ENCODE measurements around the gene TMEM256. TPM values are rescaled to one million over a fixed set of nuclear protein-coding genes. Genes with fewer than 3 reads are reported as not detected.

TMEM256 gene
- total and polyA plus RNA-seq, 2 of the 8 experiments (the other 6 are each of a cell fraction or from before 2014, with no cell fraction given), result 97.0 to 350 TPM

- no peak within 1 kb of the TSS; the same call in 1 of the 2 replicates for H2BK15ac ChIP-seq (ENCODE audit: low read length)
- H3K4me3 ChIP-seq (ENCODE audit: extremely low read depth in 1 of 4, insufficient read depth in 2 of 4, low read depth in 3 of 4, low read length in 4 of 4), result no peak within 1 kb of the TSS
- peaks cover 0 to 17% (median 8%) of the 10 kb centered on the region in 4 experiments; a peak in 5 of 8 replicates for H3K36me3 ChIP-seq (ENCODE audit: control insufficient read depth in 2 of 4, insufficient read depth in 4 of 4, low read length in 3 of 4)
- H3K27ac ChIP-seq (ENCODE audit: low read depth, low read length), result no peak within 1 kb of the TSS
- peaks cover 2% of the 10 kb centered on the region; the same call in 1 of the 2 replicates for H3K23me2 ChIP-seq (ENCODE audit: low read depth, low read length)
- peak within 1 kb of the TSS; percentile 80 for H4K8ac ChIP-seq (ENCODE audit: extremely low read depth, insufficient read depth, low read length)
- no peak within 1 kb of the TSS for H2BK5ac ChIP-seq (ENCODE audit: low read depth, low read length)
- no peak within 1 kb of the TSS for H3K14ac ChIP-seq (ENCODE audit: insufficient read length)
- H3K56ac ChIP-seq (replicated peaks; ENCODE audit: insufficient read length, low read depth, low read length), result peak within 1 kb of the TSS; percentile 79
- H3K4ac ChIP-seq (replicated peaks; ENCODE audit: insufficient read length, low read depth, low read length), result no peak within 1 kb of the TSS
- no peak within 1 kb of the TSS; a peak in 1 of 7 replicates for H3K9ac ChIP-seq (replicated peaks in 1 of 4; ENCODE audit: extremely low read depth in 1 of 4, low read depth in 3 of 4, low read length in 3 of 4)
- peaks cover 2 to 4% of the 10 kb centered on the region in 2 experiments for H4K20me1 ChIP-seq (replicated peaks in 1 of 2; ENCODE audit: control insufficient read depth in 1 of 2, insufficient read depth in 2 of 2, low read length in 2 of 2)
- H2BK120ac ChIP-seq (replicated peaks; ENCODE audit: low read depth, low read length), result no peak within 1 kb of the TSS
- no peak within 1 kb of the TSS for H4K5ac ChIP-seq (ENCODE audit: insufficient read length, low read depth, low read length)
- FAIRE-seq (no peak), DNase-seq (ENCODE audit: low read depth in 1 of 2, low spot score in 2 of 2) (no peak)
- no peak within 1 kb of the TSS for H2AK5ac ChIP-seq (ENCODE audit: low read depth, low read length)
- ChIA-PET POLR2A (ENCODE audit: partially characterized antibody) (interaction anchor here (0.8 to 2.8 kb wide), 14 partner anchors 9 to 155 kb away, joined by 3 to 9 read pairs (median 4); partner anchors contain the start of genes ACAP1, NLGN2, PLSCR3 and TMEM102), CTCF (ENCODE audit: partially characterized antibody) (interaction anchor here (0.6 to 4.1 kb wide), 12 partner anchors 13 to 140 kb away, joined by 3 to 15 read pairs (median 4); partner anchors contain the start of genes NLGN2 and PLSCR3)
- no peaks in the 10 kb centered on the region for H3K79me1 ChIP-seq (ENCODE audit: low read depth, low read length)
- H2BK12ac ChIP-seq (ENCODE audit: low read depth, low read length), result peak within 1 kb of the TSS; percentile 60; the same call in 1 of the 2 replicates
- WGBS, 2 experiments (ENCODE audit: extremely low coverage in 1 of 2, insufficient coverage in 1 of 2, insufficient read length in 1 of 2, insufficient replicate concordance in 2 of 2, low coverage in 1 of 2, low lambda C conversion rate in 2 of 2, missing lambda C conversion rate in 1 of 2), result 90% methylated on average over 16 of the region's 17 CpGs; no CpG with 5 or more reads in 1 of the 2 experiments
- no peak within 1 kb of the TSS for H3K4me2 ChIP-seq (ENCODE audit: insufficient read depth in 1 of 2, low read depth in 2 of 2, low read length in 2 of 2)
- no peak within 1 kb of the TSS for H2AFZ ChIP-seq (ENCODE audit: low read length)
- no peak within 1 kb of the TSS for H2BK20ac ChIP-seq (ENCODE audit: low read length)
- no peak within 1 kb of the TSS for H3K23ac ChIP-seq (ENCODE audit: insufficient read length)
- peaks cover 0 to 15% (median 2%) of the 10 kb centered on the region in 4 experiments; a peak in 4 of 7 replicates for H3K4me1 ChIP-seq (replicated peaks in 1 of 4; ENCODE audit: control insufficient read depth in 3 of 4, insufficient read depth in 4 of 4, low read length in 3 of 4)
- no peak within 1 kb of the TSS; the same call in 1 of the 2 replicates for H3K18ac ChIP-seq (ENCODE audit: extremely low read depth, low read length)
- H4K91ac ChIP-seq (replicated peaks; ENCODE audit: insufficient read length, low read length), result no peak within 1 kb of the TSS
- H3K27me3 ChIP-seq (replicated peaks in 1 of 4; ENCODE audit: control insufficient read depth in 3 of 4, extremely low read depth in 1 of 4, insufficient read depth in 3 of 4, low read length in 3 of 4), result no peaks in the 10 kb centered on the region
- no peaks in the 10 kb centered on the region for H3K9me3 ChIP-seq (ENCODE audit: insufficient read depth in 2 of 2, low read depth in 1 of 2, low read length in 1 of 2)
- H3K79me2 ChIP-seq (ENCODE audit: control insufficient read depth in 1 of 2, insufficient read depth in 2 of 2, low read length in 2 of 2), result no peaks in the 10 kb centered on the region
- no peak for TF ChIP-seq RBBP5 (IDR thresholded peaks at IDR 0.05; ENCODE audit: borderline replicate concordance, low read depth, low read length)
These were observed 16.1 kb upstream of the TMEM256 start, which contains the start of gene SPEM1 for GRCh38 chr17:7419819-7420610. Gene SPEM1 (plus strand): TSS chr17:7420324. CDS start chr17:7420385, 61 bp downstream.

Data from H1 (cell line).